WERI-Rb-1 (cell line): ENCODE measurements around the gene GIGYF2.

Experiments used
- DNase-seq: peaks from one replicate; pipeline ENCODE4 v3.0.0-alpha.2; 2020
- H3K27ac ChIP-seq: fragments of 250-450 bp; sonication (Bioruptor Pico); 2 replicates; pipeline ENCODE4 v1.5.1; 2020; ENCODE audit warnings: mild to moderate bottlenecking, moderate library complexity
- H3K27me3 ChIP-seq: fragments of 250-450 bp; sonication (Bioruptor Pico); 2 replicates; pipeline ENCODE4 v1.5.1; 2021; ENCODE audit warnings: mild to moderate bottlenecking, low read depth, moderate library complexity; ENCODE audit not compliant: insufficient read depth, severe bottlenecking
- H3K36me3 ChIP-seq: fragments of 250-450 bp; sonication (Bioruptor Pico); 2 replicates; pipeline ENCODE4 v1.5.1; 2020; ENCODE audit warnings: mild to moderate bottlenecking, moderate library complexity
- H3K4me3 ChIP-seq: 2 replicates; pipeline ENCODE4 v1.5.1; 2011; ENCODE audit warnings: low read depth, mild to moderate bottlenecking, control low read depth, low read length
- H3K9me3 ChIP-seq: fragments of 250-450 bp; sonication (Bioruptor Pico); 2 replicates; pipeline ENCODE4 v1.5.1; 2021; ENCODE audit warnings: mild to moderate bottlenecking, moderate library complexity; ENCODE audit not compliant: severe bottlenecking
- CTCF ChIP-seq: IDR thresholded peaks from 2 replicates; pipeline ENCODE4 v1.5.1; 2011; ENCODE audit warnings: low read depth, mild to moderate bottlenecking, control low read depth, inconsistent platforms, low read length

Gene GIGYF2

DNA sequence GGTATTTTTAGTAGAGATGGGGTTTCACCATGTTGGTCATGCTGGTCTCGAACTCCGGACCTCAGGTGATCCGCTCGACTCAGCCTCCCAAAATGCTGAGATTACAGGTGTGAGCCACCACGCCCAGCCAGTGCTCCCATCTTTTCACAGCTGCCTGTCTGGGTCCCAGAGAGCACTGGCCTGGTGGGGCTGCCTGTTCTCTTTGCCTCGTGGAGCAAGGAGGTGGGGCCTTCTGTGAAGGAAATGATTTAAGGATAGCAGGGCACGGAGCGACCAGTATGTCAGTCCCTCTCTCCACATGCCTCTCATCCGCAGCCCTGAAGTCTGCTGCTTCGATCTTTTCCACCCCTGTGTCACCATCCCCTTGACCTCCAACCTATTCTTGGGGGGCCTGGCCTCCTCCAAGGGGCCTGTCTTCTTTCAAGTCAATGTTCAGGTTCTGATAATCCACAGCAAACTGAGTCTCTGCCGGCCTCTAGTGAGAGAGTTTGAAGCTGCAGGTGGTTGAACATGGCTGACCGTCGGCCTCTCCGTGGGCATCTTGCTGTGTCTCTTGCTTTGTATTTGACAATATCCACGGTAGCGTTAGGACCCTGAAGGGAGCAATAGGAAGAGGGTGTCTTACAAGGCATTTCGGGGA lies 28.2 kb upstream of the GIGYF2 start:
- TF ChIP-seq CTCF, result peak; percentile 71
- peak; percentile 51 for DNase-seq
- Histone ChIP-seq H3K27me3 (no peaks in the 10 kb centered on the region), H3K9me3 (no peaks in the 10 kb centered on the region), H3K36me3 (peaks cover 4% of the 10 kb centered on the region; the same call in 1 of the 2 replicates), H3K4me3 (no peak overlapping the region), H3K27ac (no peak overlapping the region)

DNA sequence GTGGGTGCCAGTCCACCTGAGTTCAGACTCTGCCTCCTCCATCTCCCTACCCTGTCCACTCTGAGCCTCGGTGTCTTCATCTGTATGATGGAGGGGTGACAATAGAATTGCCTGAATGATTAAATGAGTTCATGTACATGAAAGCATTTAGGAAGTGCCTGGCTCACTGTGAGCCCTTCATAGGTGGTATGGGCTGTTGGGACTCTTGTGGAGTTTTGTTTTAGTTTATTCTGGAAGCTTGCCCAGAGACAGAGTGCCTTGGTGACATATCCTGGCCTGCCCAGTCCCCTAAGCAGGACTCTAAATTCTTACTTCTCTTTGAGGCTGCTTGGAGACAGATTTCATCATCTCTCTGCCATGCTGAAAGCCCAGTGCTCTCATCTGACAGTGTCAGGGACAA lies 24.5 kb upstream of the GIGYF2 start:
- no peaks in the 10 kb centered on the region for H3K9me3 ChIP-seq
- no peak for TF ChIP-seq CTCF

GRCh38 chr2:232674491-232674890 lies 22.6 kb upstream of the GIGYF2 start:
- no peak overlapping the region for H3K27ac ChIP-seq
- H3K4me3 ChIP-seq, result no peak overlapping the region
- no peak for TF ChIP-seq CTCF
- no peaks in the 10 kb centered on the region for H3K9me3 ChIP-seq
- H3K27me3 ChIP-seq, result no peaks in the 10 kb centered on the region
- DNase-seq, result no peak
- peaks cover 4% of the 10 kb centered on the region; the same call in 1 of the 2 replicates for H3K36me3 ChIP-seq

More for the DNA sequence above, 24.5 kb upstream of the GIGYF2 start:
- DNase-seq, result no peak
- Histone ChIP-seq H3K27me3 (no peaks in the 10 kb centered on the region), H3K4me3 (no peak overlapping the region), H3K27ac (no peak overlapping the region), H3K36me3 (peaks cover 4% of the 10 kb centered on the region; the same call in 1 of the 2 replicates)

GRCh38 chr2:232675381-232675780 lies 21.8 kb upstream of the GIGYF2 start:
- no peak overlapping the region for H3K27ac ChIP-seq
- peaks cover 4% of the 10 kb centered on the region; the same call in 1 of the 2 replicates for H3K36me3 ChIP-seq
- no peaks in the 10 kb centered on the region for H3K9me3 ChIP-seq
- no peaks in the 10 kb centered on the region for H3K27me3 ChIP-seq
- H3K4me3 ChIP-seq, result no peak overlapping the region
- TF ChIP-seq CTCF, result no peak
- no peak for DNase-seq

DNA sequence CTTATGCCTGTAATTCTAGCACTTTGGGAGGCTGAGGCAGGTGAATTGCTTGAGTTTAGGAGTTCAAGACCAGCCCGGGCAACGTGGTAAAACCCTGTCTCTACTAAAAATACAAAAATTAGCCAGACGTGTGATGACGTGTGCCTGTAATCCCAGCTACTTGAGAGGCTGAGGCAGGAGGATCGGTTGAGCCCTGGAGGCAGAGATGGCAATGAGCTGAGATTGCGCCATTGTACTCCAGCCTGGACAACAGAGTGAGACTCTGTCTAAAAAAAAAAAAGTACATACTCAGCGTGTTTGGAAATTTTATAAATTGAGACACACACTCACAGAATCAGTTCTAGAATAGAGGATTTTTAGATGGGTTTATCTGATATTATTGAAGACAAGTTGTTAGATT lies 17.1 kb upstream of the GIGYF2 start:
- no peak for TF ChIP-seq CTCF
- no peak for DNase-seq
- no peak overlapping the region for H3K4me3 ChIP-seq
- H3K36me3 ChIP-seq, result no peaks in the 10 kb centered on the region
- H3K27me3 ChIP-seq, result no peaks in the 10 kb centered on the region
- no peaks in the 10 kb centered on the region for H3K9me3 ChIP-seq
- H3K27ac ChIP-seq, result no peak overlapping the region

GRCh38 chr2:232681527-232681926 lies 15.6 kb upstream of the GIGYF2 start:
- H3K27me3 ChIP-seq, result no peaks in the 10 kb centered on the region
- H3K36me3 ChIP-seq, result no peaks in the 10 kb centered on the region
- H3K9me3 ChIP-seq, result no peaks in the 10 kb centered on the region
- H3K27ac ChIP-seq, result no peak overlapping the region
- DNase-seq, result no peak
- no peak overlapping the region for H3K4me3 ChIP-seq
- no peak for TF ChIP-seq CTCF
